ENCODE measurements around the gene PTPRT. TPM values are rescaled to one million over a fixed set of nuclear protein-coding genes. Genes with fewer than 3 reads are reported as not detected.

The PTPRT gene
- total RNA-seq, 1 donor from 2014 or later: not detected

DNA sequence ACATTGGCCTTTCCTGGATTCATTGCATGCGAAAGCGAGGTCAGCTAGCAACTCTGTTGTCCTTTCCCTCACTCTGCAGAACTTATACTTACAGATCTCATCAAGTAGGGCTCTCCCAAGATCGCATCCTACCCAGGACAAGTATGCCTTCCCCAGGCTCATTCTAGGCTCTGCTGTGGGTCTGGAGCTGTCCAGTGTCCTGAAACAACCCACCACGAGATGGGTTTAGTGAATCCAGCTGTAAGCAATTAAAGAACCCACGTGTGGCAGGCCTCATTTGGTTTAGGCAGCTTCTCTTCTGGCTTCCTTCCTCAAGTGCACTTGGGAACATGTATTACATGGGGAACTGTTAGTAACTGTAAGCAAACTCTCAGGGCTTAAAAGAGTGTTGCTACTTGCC is 1165.1 kb downstream of the PTPRT start:
- no peak overlapping the region for H3K27ac Mint-ChIP-seq
- H3K9me3 Mint-ChIP-seq: no peaks in the 10 kb centered on the region
- H3K4me1 Mint-ChIP-seq (ENCODE audit: low read depth): no peaks in the 10 kb centered on the region
- no peaks in the 10 kb centered on the region for H3K36me3 Mint-ChIP-seq (ENCODE audit: low read depth)
- intact Hi-C loops (cut with micrococcal nuclease): no loop called here
- no peak overlapping the region for H3K4me3 Mint-ChIP-seq (ENCODE audit: low read depth)
- H3K27me3 Mint-ChIP-seq (ENCODE audit: low read depth): no peaks in the 10 kb centered on the region
- DNase-seq (ENCODE audit: low spot score): no peak
